ENCODE data around the gene PLPPR4.
"Not testable (repeated sequence)": the region's sequence is repeated elsewhere in the genome, so short reads cannot be mapped to it uniquely, and the experiment has no call there.

PLPPR4 gene, protein sequence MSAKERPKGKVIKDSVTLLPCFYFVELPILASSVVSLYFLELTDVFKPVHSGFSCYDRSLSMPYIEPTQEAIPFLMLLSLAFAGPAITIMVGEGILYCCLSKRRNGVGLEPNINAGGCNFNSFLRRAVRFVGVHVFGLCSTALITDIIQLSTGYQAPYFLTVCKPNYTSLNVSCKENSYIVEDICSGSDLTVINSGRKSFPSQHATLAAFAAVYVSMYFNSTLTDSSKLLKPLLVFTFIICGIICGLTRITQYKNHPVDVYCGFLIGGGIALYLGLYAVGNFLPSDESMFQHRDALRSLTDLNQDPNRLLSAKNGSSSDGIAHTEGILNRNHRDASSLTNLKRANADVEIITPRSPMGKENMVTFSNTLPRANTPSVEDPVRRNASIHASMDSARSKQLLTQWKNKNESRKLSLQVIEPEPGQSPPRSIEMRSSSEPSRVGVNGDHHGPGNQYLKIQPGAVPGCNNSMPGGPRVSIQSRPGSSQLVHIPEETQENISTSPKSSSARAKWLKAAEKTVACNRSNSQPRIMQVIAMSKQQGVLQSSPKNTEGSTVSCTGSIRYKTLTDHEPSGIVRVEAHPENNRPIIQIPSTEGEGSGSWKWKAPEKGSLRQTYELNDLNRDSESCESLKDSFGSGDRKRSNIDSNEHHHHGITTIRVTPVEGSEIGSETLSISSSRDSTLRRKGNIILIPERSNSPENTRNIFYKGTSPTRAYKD

DNA sequence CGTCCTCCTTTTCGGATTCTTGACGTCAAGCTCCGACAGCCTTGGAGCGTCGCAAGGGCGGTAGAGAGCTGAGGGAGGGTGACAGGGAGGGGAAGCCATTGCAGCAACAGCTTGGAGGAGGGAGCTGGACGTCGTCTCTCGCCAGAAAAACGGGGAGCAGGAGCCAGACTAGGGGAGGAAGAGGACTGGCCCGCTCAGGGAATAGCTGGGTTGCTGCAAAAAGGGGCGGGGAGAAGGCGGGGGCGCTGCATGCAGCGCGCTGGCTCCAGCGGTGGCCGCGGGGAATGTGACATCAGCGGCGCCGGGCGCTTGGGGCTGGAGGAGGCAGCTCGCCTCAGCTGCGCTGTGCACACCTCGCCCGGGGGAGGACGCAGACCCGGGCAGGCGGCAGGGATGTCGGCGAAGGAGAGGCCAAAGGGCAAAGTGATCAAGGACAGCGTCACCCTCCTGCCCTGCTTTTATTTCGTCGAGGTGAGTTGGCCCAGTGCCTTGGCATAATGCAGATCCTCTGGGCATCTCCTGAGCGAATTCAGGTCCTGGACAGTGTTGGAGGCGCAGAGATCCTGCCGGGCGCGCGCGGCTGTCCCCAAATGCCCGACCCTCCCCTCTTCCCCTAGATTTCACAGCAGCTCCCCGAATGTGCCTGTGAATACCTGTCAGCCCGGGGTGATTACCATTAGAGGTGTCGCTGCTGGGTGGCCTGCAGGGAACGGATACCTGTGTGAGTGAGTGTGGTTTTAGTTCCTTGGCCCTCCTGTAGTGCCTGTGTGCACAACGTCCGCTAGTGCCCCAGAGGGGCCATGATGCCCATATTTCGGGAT lies at the start of gene PLPPR4:
Gene PLPPR4 (plus strand): TSS at position 292 of the 821 bp plus-strand sequence. CDS start 102 bp downstream, at position 394.
- DNase-seq, result no peak

DNA sequence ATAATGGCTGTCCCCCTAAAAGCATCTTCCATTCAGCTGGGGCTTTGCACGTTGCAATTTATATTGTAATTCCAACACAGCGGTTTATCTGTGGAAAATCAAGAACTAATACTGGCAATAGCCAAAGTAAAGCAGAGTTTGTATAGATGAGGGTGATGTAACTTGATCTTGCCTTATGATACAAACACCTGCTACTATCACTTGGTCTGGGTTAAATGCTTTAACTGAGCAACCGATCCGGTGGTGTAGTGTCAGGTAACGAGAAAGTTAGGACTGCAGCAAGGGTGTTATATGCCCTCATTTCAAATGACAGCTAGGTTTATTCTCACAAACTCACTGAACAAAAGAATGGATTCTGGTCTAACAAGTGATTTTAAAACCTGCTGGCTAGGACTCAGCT lies 47.3 kb upstream of the PLPPR4 start:
- DNase-seq, result no peak

DNA sequence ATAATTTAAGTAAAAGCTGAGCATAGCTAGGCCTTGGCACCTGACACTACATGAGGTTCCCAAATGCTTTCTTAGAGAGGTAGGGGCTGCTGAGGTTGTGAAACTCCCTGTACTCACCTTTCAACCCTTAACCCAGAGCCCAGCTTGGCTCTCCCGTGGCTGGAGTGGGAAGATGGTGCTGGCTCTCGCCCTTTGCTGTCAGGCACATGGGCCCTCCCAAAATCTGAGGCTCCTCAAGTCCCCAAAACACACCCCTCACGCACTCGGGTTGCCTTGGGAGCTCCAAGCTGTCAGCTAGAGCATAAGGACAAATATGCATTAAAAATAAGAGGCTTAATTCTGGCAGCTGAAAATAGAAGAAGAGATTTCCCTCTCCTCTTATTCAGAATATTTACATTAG lies 46.7 kb upstream of the PLPPR4 start:
- DNase-seq, result no peak

DNA sequence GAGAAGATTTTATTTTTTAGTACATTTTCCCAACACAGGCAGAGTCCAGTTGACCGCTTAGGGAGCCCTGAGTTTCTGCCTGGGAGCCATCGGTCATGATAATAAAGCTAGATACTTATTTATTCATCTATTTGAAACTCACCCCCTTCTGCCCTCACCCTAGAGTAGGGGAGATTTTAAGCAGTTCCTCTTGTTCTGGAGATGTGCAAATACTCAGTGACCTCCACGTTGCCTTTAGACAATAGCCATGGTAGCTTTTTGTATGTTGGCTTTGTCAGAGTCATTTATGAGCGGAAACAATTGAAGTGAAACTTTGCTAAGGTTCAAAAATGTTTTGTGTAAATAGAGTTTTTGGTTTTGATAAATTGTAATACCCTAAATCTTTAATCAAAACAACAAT lies 45.7 kb upstream of the PLPPR4 start:
- DNase-seq, result no peak

DNA sequence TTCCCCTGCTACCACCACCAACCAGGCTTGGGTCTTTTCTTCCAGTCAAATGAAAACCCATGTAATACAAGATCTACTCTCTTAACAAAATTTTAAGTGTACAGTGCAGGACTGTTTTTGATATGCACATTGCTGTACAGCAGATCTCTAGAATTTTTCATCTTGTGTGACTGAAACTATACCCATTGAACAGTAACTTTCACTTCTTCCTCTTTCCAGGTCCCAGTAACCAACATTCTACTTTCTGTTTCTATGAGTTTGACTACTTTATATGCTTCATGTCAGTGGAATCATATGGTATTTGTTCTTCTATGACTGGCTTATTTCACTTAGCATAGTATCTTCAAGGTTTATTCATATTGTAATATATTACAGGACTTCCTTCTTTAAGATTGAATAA lies 45.3 kb upstream of the PLPPR4 start:
- no peak for DNase-seq

DNA sequence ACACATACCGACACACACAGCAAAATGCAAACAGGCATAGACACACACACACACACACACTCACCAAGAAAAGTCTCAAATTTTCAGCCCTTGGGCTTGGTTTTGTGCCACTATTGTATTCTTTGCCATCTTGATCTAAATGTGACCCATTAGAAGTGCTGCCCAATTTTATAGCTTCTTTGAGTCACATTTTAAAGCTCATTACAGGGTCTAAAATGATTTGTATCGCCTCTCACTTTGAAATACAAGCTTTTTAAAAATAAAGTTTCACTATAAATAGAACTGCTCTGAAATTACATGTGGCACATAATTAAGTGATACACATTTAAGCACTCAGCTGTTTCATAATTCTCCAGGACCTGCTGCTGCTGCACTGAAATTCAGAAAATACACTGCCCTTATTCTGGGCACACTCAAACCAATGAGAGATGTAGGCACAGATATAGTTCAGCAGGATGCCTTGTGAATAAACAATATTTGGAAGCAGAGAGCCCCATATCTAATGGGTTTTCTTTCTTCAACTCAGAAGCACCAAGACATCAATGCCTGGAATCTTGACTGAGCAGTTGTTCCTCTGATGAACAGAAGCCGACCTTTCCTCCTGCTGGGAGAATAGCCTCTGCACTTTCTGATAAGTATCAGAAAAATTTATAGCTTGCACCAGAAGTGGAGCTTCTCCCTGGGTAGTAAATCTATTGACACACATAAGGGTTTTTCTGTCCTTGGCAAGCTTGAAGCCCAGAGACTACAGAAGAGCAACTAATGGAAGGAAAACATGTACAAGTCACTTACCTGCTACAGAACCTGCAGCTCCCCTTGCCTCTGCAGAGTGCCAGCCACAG lies 37.0 kb upstream of the PLPPR4 start:
- DNase-seq, result no peak

DNA sequence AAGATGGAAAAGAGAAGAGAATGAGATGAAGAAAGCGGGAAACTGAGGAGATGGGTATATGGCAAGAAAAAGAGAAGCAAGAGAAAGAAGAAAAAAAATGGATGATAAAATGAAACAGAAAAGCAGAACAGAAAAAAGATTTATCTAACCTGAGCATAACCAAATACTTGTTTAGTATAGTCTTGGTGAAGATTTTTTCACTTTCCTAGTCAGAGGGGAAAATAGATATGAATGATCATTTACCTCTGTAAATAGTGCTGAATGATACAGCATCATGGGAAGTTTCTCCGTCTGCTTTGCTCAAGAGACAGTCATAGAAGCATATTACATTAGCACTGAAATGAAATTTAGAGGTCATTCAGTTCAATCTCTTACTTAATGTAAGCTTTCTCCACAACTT lies 36.1 kb upstream of the PLPPR4 start:
- DNase-seq, result no peak

DNA sequence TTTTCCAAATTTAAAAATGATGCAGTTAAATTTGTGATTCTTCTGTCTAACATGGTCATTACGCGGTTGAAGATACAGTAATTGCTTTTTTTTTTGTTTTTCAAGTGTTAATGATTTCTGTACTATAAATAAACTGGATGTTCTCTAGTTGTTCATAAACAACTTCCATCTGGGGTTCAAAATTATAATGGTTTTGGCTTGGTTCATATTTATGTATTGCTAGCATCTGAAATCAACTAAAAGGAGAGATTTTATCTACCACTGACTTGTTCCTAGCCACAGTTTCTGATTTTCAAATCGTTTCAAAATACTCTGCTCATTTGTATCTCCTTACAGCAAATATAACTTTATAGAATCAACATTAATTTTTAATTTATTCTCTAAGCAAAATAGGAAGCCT lies 35.2 kb upstream of the PLPPR4 start:
- DNase-seq, result no peak

DNA sequence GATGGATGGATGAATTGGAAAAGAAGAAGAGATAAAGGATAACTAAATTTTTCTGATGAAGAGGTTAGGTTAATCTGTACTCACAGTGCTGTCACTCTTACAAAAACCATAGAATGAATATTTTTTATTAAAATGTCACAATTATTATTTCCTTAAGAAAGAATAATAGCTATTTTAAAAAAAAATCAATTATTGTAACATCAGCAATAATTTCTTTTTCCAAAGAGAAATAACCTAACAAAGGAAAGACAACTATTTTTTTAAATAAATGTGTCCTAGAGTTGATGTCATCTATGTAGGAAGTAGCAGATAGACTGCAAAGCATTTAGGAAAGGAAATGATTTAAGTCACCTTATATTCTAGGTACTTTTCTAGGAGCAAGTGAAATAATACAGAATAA lies 33.6 kb upstream of the PLPPR4 start:
- no peak for DNase-seq

DNA sequence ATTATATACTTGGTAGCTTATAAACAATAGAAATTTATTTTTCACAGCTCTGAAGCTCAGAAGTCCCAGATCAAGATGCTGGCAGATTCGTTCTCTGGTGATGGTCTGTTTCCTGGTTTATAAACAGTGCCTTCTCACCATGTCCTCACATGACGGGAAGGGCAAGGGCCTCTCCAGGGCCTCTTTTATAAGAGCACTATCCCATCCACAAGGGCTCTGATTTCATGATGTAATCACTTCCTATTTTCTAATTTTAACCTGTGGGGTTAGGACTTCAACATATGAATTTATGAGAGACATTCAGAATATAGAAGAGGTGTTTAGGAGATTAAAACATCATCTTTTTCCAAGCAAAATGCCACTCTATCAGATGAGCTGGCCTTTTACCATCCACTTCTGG lies 32.1 kb upstream of the PLPPR4 start:
- no peak for DNase-seq

DNA sequence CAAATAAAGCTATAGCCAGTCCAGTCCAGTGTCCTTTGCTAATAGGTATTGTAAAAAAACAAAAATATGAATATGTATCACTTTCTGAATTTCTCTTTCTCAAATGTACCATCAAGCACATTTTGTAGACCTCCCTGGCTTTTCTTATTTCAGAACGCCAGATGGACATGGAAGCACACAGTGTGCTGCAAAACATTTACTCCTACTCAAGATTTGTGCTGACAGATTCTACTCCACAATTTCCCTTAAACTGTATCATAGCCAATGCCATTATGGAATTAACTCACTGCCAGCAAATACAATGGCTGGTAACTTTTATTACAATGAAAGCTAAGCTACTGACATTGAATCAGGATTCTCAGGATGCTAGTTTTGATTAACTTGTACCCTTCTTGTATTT lies 30.8 kb upstream of the PLPPR4 start:
- no peak for DNase-seq

DNA sequence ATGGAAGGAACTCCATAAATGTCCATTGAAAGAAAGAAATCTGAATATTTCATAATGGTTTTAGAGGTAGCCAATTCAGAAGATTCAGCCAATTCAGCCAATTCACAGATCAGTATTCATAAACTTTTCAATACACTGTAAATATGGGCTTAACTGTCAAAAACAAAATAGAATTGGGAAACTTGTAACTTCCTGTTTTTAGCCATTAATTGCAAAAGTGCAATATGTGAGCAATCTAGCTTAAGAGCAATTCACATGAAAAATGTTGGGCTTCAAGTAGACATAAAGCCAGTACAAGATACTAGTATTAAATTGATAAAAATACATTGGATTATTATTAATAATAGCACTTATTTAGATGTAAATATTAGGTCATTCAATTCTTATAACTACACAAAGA lies 27.5 kb upstream of the PLPPR4 start:
- DNase-seq, result no peak

DNA sequence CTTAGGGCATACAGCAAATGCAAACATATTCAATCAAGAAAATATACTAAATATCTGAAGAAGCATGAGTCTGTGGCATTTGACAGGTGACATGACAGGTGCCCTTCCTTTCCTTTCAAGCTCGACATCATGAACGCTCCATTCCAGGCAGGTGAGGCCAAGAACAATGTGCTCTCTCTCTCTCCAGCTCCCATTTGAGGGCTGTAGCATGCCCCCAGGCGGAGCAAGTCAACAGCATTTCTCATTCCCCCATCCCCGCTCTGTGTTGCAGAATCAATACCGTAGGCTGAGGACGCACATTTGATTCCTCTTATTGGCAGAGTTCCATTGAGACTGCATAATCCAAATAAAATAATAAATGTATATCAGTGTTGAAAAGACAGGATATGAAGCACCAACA lies 24.6 kb upstream of the PLPPR4 start:
- DNase-seq, result no peak

DNA sequence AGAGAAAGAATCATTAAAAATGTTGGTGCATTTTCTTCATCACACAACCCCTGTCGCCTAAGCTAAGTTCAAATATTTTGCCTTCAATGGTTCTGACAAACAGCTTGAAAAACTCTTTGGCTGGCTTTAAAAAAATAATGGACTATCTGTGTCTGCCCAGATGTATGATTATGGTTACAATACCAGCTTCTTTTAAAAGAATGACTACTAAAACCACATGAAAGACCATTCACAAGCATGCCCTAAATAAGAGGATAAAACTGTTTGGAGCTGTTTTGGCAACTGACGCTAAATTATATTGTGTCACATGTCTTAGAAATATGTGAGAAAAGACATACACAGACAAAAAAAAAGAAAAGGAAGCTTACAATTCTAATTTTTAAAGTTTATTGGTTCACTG lies 23.7 kb upstream of the PLPPR4 start:
- no peak for DNase-seq

DNA sequence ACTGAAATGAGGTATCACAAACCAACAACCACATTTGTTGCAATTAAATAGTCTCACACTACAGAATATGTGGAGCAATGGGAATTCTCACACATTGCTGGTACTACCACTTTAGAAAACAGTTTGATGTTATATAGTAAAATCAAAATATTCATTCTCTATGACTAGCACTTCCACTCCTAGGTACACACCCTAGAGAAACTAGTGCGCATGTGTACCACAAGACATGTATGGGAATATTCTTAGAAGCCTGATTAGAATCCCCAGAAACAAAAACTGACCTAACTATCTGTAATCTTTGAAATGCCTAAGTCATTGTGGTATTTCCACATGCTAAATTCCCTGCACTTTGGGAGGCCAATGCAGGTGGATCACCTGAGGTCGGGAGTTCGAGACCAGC lies 18.1 kb upstream of the PLPPR4 start:
- DNase-seq, result no peak

DNA sequence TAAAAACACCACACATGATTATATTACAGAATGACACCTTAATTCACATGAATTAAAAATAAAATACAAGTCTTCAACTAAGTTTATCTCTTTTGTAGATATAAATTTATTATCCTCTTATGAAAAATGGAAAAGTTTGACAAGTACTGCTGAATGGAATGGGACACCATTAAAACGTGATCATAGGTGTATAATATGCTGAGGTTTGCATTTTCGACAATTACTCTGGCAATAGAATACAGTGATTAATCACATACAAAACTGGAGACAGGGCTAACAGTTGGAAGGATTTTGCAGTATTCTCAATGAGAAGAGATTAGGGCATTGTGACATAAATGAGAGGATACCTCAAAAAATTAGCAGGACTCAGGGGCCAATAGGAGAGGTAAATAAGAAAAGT lies 17.1 kb upstream of the PLPPR4 start:
- no peak for DNase-seq

DNA sequence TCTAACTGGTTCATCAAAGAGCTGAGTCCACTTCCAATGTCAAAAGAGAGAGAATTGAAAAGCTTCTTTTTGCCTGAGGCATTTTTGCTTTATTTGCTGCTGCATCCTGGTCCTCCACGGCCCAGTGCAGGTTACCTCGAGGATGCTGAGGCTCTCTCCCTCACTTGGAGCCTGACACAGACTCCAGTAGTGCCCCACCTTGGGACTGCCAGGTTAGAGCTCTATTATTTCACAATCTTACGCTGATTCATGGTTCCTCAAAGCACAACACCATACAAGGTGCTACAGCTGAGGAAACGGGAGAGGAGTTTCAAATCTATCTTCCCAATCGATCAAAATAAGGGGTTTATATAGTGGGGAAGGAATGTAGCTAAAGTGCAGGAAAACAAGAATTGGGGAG lies 13.6 kb upstream of the PLPPR4 start:
- no peak for DNase-seq

DNA sequence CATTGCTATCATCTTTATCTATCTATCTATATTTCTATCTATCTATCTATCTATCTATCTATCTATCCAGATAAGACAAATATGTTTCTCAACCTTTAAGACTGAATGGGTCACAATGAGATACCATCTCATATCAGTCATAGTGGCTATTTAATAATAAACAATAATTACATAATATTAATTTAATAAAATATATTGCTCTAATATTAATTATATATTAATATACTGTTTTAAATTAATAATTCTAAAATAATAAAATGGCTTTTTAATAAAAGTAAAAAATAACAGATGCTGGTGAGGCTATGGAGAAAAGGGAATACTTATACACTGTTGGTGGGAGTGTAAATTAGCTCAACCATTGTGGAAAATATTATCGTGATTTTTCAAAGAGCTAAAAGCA lies 13.0 kb upstream of the PLPPR4 start:
- no peak for DNase-seq

DNA sequence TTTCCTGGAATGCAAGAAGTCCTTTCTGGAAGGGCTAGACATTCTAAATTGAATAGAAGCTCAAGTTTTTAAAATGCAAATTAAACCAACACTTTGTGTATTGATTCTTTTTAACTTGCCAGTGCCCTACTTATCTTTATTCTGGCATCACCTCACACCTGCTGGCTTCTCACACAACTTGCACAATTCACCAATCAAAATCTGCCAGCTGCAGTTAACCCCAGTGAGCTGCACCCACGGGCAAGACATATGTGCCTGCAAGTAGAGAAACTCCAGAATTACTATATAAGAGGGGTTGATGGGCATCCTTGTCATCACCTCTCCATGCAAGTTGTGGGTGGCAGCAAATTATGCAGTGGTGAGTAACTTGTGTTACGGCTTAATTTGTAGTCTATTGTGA lies 11.7 kb upstream of the PLPPR4 start:
- DNase-seq, result no peak

DNA sequence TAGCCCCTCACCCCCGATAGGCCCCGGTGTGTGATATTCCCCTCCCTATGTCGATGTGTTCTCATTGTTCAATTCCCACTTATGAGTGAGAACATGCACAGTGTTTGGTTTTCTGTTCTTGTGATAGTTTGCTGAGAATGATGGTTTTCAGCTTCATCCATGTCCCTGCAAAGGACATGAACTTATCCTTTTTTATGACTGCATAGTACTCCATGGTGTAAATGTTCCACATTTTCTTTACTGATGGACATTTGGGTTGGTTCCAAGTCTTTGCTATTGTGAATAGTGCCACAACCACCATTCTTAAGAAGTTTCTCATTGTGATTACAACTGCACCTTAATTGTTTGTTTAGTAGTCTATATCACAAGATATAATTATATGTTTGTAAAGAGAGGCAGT lies 3.9 kb upstream of the PLPPR4 start:
- DNase-seq, result not testable (repeated sequence)

DNA sequence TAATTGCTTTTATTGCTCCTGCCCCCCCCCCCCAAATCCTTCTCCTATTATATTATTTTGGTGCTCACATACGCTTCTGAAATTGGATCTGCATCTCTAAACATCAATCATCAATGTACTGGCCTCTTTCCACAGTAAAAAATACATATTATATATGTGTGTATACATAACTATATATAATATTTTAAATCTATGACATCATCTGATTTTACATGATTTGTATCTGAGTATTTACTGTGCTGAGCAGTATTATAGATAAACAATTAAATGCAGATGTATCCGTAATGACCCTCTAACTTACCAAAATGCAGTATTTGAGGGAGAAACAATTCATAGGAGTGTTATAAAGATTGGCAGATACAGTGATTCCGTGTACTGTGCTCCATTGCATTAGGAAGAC lies 832 bp downstream of the PLPPR4 start:
- DNase-seq, result no peak

DNA sequence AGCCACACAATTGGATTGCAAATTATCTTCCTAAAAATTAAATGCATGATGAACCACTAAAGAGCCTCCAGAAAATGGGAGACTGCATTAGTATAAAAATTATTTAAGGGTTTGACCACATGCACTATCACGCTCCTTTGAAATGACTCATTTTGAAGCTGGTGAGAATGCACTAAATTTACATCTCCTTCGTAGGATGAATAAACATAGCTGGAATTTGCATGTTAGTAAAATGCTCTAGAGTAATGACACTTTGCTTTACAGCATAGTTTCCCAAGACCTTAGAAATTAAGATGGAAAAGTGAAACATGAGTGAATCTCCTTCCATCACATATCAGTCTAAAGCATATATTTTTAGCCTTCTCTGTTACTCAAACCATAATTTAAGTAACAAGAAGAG lies 2.4 kb downstream of the PLPPR4 start:
- no peak for DNase-seq

DNA sequence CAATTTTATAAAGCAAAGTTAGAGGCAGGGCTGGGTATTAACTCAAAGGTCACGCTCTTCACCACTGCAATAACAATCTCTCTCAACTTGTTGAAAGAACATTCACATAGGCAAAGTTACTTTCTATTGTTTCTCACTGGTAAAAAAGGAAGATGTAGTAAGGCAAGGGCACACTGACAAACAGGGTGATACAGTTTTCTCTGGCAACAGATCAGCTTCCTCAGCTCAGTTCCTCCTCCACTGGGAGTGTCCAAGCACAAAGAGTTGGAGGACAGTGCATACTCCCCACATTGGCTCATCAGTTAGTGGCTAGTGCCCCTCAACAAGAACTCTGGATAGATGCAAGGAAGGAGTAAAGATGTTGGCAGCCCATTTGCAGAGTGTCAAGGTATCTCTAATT lies 3.7 kb downstream of the PLPPR4 start:
- no peak for DNase-seq
